Rectal smooth muscle tissue (tissue), 1 donor: ENCODE measurements around the gene SLC5A10.
"Not testable (repeated sequence)": the region's sequence is repeated elsewhere in the genome, so short reads cannot be mapped to it uniquely, and the experiment has no call there.

Source experiments
- H3K27ac ChIP-seq: one replicate; pipeline ENCODE4 v1.7.0; 2013; ENCODE audit warnings: low read depth, low read length, inconsistent platforms
- H3K27me3 ChIP-seq: one replicate; pipeline ENCODE4 v1.7.0; 2013; ENCODE audit warnings: low read length; ENCODE audit not compliant: control insufficient read depth, insufficient read depth
- H3K36me3 ChIP-seq: one replicate; pipeline ENCODE4 v1.7.0; 2013; ENCODE audit warnings: low read length; ENCODE audit not compliant: control insufficient read depth, insufficient read depth
- H3K4me1 ChIP-seq: one replicate; pipeline ENCODE4 v1.7.0; 2013; ENCODE audit warnings: low read length; ENCODE audit not compliant: control insufficient read depth, insufficient read depth
- H3K4me3 ChIP-seq: one replicate; pipeline ENCODE4 v1.7.0; 2013; ENCODE audit warnings: low read length
- H3K9ac ChIP-seq: one replicate; pipeline ENCODE4 v1.7.0; 2013; ENCODE audit warnings: low read length

SLC5A10 gene

GRCh38 chr17:18951941-18952842 lies at the start of gene SLC5A10:
TSS of gene SLC5A10 (plus strand) at chr17:18952165. CDS start at chr17:18952206, 41 bp downstream.
- Histone ChIP-seq H3K36me3 (no peaks in the 10 kb centered on the region), H3K27me3 (no peaks in the 10 kb centered on the region), H3K9ac (no peak within 1 kb of the TSS), H3K27ac (no peak within 1 kb of the TSS), H3K4me3 (no peak within 1 kb of the TSS), H3K4me1 (no peaks in the 10 kb centered on the region)

GRCh38 chr17:18904482-18904881 lies 47.5 kb upstream of the SLC5A10 start:
- no peak overlapping the region for H3K27ac ChIP-seq
- no peaks in the 10 kb centered on the region for H3K4me1 ChIP-seq
- no peaks in the 10 kb centered on the region for H3K27me3 ChIP-seq
- H3K9ac ChIP-seq, result no peak overlapping the region
- peaks cover 2% of the 10 kb centered on the region for H3K36me3 ChIP-seq
- no peak overlapping the region for H3K4me3 ChIP-seq

GRCh38 chr17:18905226-18905625 lies 46.7 kb upstream of the SLC5A10 start:
- Histone ChIP-seq H3K4me1 (no peaks in the 10 kb centered on the region), H3K36me3 (peaks cover 2% of the 10 kb centered on the region), H3K27ac (no peak overlapping the region), H3K4me3 (no peak overlapping the region), H3K27me3 (no peaks in the 10 kb centered on the region), H3K9ac (no peak overlapping the region)

GRCh38 chr17:18910326-18910725 lies 41.6 kb upstream of the SLC5A10 start:
- no peaks in the 10 kb centered on the region for H3K4me1 ChIP-seq
- no peak overlapping the region for H3K27ac ChIP-seq
- peaks cover 6% of the 10 kb centered on the region for H3K36me3 ChIP-seq
- no peaks in the 10 kb centered on the region for H3K27me3 ChIP-seq
- H3K4me3 ChIP-seq, result no peak overlapping the region
- no peak overlapping the region for H3K9ac ChIP-seq

GRCh38 chr17:18910881-18911280 lies 41.1 kb upstream of the SLC5A10 start:
- Histone ChIP-seq H3K4me3 (no peak overlapping the region), H3K27me3 (no peaks in the 10 kb centered on the region), H3K27ac (no peak overlapping the region), H3K9ac (no peak overlapping the region), H3K36me3 (peaks cover 6% of the 10 kb centered on the region), H3K4me1 (no peaks in the 10 kb centered on the region)

- peaks cover 10% of the 10 kb centered on the region for H3K4me1 ChIP-seq
- H3K27me3 ChIP-seq, result no peaks in the 10 kb centered on the region
- no peak overlapping the region for H3K4me3 ChIP-seq
- H3K36me3 ChIP-seq, result peaks cover 11% of the 10 kb centered on the region
- H3K9ac ChIP-seq, result no peak overlapping the region
- H3K27ac ChIP-seq, result no peak overlapping the region
Measured at GRCh38 chr17:18916816-18917500, 35.0 kb upstream of the SLC5A10 start.

GRCh38 chr17:18917506-18918032 lies 34.4 kb upstream of the SLC5A10 start:
- Histone ChIP-seq H3K4me3 (no peak overlapping the region), H3K9ac (no peak overlapping the region), H3K36me3 (peaks cover 11% of the 10 kb centered on the region), H3K4me1 (peaks cover 14% of the 10 kb centered on the region), H3K27me3 (no peaks in the 10 kb centered on the region), H3K27ac (no peak overlapping the region)

GRCh38 chr17:18919963-18920362 lies 32.0 kb upstream of the SLC5A10 start:
- Histone ChIP-seq H3K27ac (peak overlapping the region; percentile 40), H3K4me3 (no peak overlapping the region), H3K4me1 (peaks cover 14% of the 10 kb centered on the region), H3K36me3 (peaks cover 4% of the 10 kb centered on the region), H3K27me3 (no peaks in the 10 kb centered on the region), H3K9ac (no peak overlapping the region)

- no peaks in the 10 kb centered on the region for H3K27me3 ChIP-seq
- H3K4me1 ChIP-seq, result peaks cover 14% of the 10 kb centered on the region
- H3K4me3 ChIP-seq, result no peak overlapping the region
- H3K9ac ChIP-seq, result no peak overlapping the region
- peaks cover 4% of the 10 kb centered on the region for H3K36me3 ChIP-seq
- H3K27ac ChIP-seq, result peak overlapping the region; percentile 38
Measured at GRCh38 chr17:18920911-18921441, 31.0 kb upstream of the SLC5A10 start.

GRCh38 chr17:18921485-18921884 lies 30.5 kb upstream of the SLC5A10 start:
- Histone ChIP-seq H3K27me3 (no peaks in the 10 kb centered on the region), H3K36me3 (peaks cover 5% of the 10 kb centered on the region), H3K4me3 (no peak overlapping the region), H3K9ac (no peak overlapping the region), H3K4me1 (peaks cover 14% of the 10 kb centered on the region), H3K27ac (peak overlapping the region; percentile 38)

GRCh38 chr17:18921912-18922451 lies 30.0 kb upstream of the SLC5A10 start:
- no peaks in the 10 kb centered on the region for H3K27me3 ChIP-seq
- peaks cover 7% of the 10 kb centered on the region for H3K36me3 ChIP-seq
- peaks cover 14% of the 10 kb centered on the region for H3K4me1 ChIP-seq
- peak overlapping the region; percentile 38 for H3K27ac ChIP-seq
- no peak overlapping the region for H3K9ac ChIP-seq
- H3K4me3 ChIP-seq, result no peak overlapping the region

- H3K9ac ChIP-seq, H3K27ac ChIP-seq, H3K27me3 ChIP-seq, H3K4me3 ChIP-seq, H3K36me3 ChIP-seq: not testable (repeated sequence)
- peaks cover 14% of the 10 kb centered on the region for H3K4me1 ChIP-seq
Measured at GRCh38 chr17:18922596-18922995, 29.4 kb upstream of the SLC5A10 start.
